Common myeloid progenitor, CD34-positive (primary cell): ENCODE results near the gene TMEM219. TPM values are rescaled to one million over a fixed set of nuclear protein-coding genes. Genes with fewer than 3 reads are reported as not detected.

Experiments used
- CTCF ChIA-PET: fragments of 350-600 bp; sonication (Branson Sonifier 250); formaldehyde crosslinking; loops from one replicate; lab custom pipeline; 2021; ENCODE audit warnings: antibody characterized with exemption; lab: Charles Lee
- POLR2A ChIA-PET: fragments of 350-600 bp; sonication (Branson Sonifier 250); formaldehyde crosslinking; loops from one replicate; lab custom pipeline; 2021; ENCODE audit warnings: antibody characterized with exemption; lab: Charles Lee
- DNase-seq, 3 donors: peaks; one replicate each; pipeline versions ENCODE4 v3.0.0 to v3.0.0-alpha.2; 2013
- H3K27ac ChIP-seq, 2 experiments: 1 replicate in 1 of 2; 2 replicates in 1 of 2; pipeline ENCODE4 v1.7.0; 2013; ENCODE audit warnings: inconsistent platforms in 2 of 2, low read length in 2 of 2, mild to moderate bottlenecking in 2 of 2, low read depth in 1 of 2, moderate library complexity in 1 of 2; ENCODE audit not compliant: severe bottlenecking in 2 of 2, insufficient read depth in 1 of 2, poor library complexity in 1 of 2
- H3K27me3 ChIP-seq, 5 experiments: replicated peaks in 2 of 5; 1 replicate in 3 of 5; 2 replicates in 2 of 5; pipeline versions ENCODE4 v1.6.1 to v1.7.0; 2013; ENCODE audit warnings: low read length in 4 of 5, mild to moderate bottlenecking in 2 of 5, moderate library complexity in 2 of 5, inconsistent platforms in 1 of 5; ENCODE audit not compliant: insufficient read depth in 5 of 5, control insufficient read depth in 4 of 5
- H3K36me3 ChIP-seq, 4 experiments: 1 replicate in 2 of 4; 2 replicates in 2 of 4; pipeline versions ENCODE4 v1.6.1 to v1.7.0; 2013; ENCODE audit warnings: low read length in 3 of 4, control low read depth in 1 of 4, mild to moderate bottlenecking in 1 of 4; ENCODE audit not compliant: control insufficient read depth in 4 of 4, insufficient read depth in 4 of 4
- H3K4me1 ChIP-seq, 4 experiments: 1 replicate in 3 of 4; 2 replicates in 1 of 4; pipeline versions ENCODE4 v1.6.1 to v1.7.1; 2013; ENCODE audit warnings: low read length in 3 of 4, mild to moderate bottlenecking in 3 of 4, control low read depth in 1 of 4, inconsistent platforms in 1 of 4, moderate library complexity in 1 of 4; ENCODE audit not compliant: control insufficient read depth in 4 of 4, insufficient read depth in 4 of 4; ENCODE audit errors: control extremely low read depth in 1 of 4
- H3K4me3 ChIP-seq, 7 experiments: 1 replicate in 4 of 7; 2 replicates in 3 of 7; pipeline versions ENCODE4 v1.5.1 to v1.7.0; 2013; ENCODE audit warnings: mild to moderate bottlenecking in 7 of 7, low read length in 6 of 7, moderate library complexity in 6 of 7, inconsistent platforms in 2 of 7, low read depth in 2 of 7, control low read depth in 1 of 7; ENCODE audit not compliant: insufficient read depth in 4 of 7, control insufficient read depth in 1 of 7; ENCODE audit errors: extremely low read depth in 1 of 7
- H3K9me3 ChIP-seq, 5 experiments: 1 replicate in 4 of 5; 2 replicates in 1 of 5; pipeline versions ENCODE4 v1.6.1 to v1.7.1; 2013; ENCODE audit warnings: low read length in 4 of 5, mild to moderate bottlenecking in 2 of 5, inconsistent platforms in 1 of 5, low read depth in 1 of 5, moderate library complexity in 1 of 5; ENCODE audit not compliant: control insufficient read depth in 4 of 5, insufficient read depth in 2 of 5; ENCODE audit errors: control extremely low read depth in 1 of 5
- WGBS: methylation state at CpG from one replicate; pipeline ENCODE4 v1.1.5; 2013; ENCODE audit not compliant: insufficient coverage; 5-methylcytosine and 5-hydroxymethylcytosine counted together
- polyA plus RNA-seq: library from polyadenylated mRNA; unstranded; fragments of 120-200 nt; gene quantifications from one replicate; pipeline ENCODE4 v1.2.1, GENCODE V29; 2013

Gene TMEM219, protein sequence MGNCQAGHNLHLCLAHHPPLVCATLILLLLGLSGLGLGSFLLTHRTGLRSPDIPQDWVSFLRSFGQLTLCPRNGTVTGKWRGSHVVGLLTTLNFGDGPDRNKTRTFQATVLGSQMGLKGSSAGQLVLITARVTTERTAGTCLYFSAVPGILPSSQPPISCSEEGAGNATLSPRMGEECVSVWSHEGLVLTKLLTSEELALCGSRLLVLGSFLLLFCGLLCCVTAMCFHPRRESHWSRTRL
- 112 TPM for polyA plus RNA-seq

DNA sequence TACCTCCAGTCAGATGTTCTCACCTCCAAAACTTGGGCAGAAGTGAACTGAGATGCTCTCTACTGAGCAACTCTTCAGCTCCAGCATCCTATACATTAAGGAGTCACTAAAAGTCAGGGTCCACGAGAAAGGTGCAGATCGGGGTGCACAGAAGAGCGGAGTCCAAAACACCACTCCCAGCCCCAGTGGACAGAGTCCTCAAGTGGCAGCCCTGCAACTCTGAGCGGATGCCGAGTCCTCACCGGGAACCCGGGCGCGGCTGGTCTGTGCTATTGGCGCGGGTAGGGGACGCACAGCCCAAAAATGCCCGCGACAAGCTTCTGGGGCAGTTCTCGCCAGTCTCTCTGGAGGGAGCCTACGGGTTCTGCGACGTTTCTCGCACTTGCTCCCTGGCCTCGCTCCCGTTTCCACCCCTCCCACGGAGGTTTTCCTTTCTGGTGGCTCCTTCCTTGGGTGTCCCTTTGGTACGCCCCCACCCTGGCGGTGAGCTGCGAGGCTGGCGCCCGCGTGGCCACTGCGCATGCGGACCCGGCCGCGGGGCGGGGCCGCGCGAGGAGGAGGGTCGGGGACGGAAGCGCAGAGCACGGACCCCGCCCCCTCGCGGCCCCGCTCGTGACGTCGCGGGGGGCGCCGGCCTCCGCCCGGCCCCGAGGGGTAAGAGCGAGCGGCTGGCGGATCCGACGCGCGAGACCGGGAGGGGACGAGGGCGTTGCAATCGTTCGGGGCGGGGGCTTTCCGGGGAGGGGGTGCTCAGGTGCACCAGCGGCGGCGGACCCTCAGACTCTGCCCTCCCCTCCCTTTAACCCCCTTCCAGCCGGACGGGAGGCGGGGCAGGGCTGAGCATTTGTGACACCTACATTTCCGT is at the start of gene TMEM219:
Gene TMEM219, plus strand, starts transcription at position 601 of the 865 bp plus-strand sequence. CDS start 1,065 bp downstream, outside the sequence.
- peaks cover 0 to 2% (median 0%) of the 10 kb centered on the region in 4 experiments for H3K36me3 ChIP-seq
- ChIA-PET POLR2A (interaction anchor here (0.6 to 1.2 kb wide), 4 partner anchors 11 to 60 kb away, joined by 3 to 7 read pairs (median 4); partner anchors contain the start of genes KCTD13 and TAOK2), CTCF (interaction anchor here (0.6 to 1.9 kb wide), 12 partner anchors 11 to 286 kb away, joined by 3 to 12 read pairs (median 4); partner anchors contain the start of genes KCTD13 and TAOK2)
- H3K4me1 ChIP-seq: peaks cover 7 to 19% (median 15%) of the 10 kb centered on the region in 4 experiments
- under 1% methylated on average over 62 of the region's 75 CpGs for WGBS
- no peaks in the 10 kb centered on the region for H3K9me3 ChIP-seq
- H3K27me3 ChIP-seq: no peaks in the 10 kb centered on the region
- H3K4me3 ChIP-seq: peak within 1 kb of the TSS; percentile 62 to 91 (median 82)
- DNase-seq: peak; percentile 91 to 96 (median 95)
- H3K27ac ChIP-seq: peak within 1 kb of the TSS; percentile 66 to 82

DNA sequence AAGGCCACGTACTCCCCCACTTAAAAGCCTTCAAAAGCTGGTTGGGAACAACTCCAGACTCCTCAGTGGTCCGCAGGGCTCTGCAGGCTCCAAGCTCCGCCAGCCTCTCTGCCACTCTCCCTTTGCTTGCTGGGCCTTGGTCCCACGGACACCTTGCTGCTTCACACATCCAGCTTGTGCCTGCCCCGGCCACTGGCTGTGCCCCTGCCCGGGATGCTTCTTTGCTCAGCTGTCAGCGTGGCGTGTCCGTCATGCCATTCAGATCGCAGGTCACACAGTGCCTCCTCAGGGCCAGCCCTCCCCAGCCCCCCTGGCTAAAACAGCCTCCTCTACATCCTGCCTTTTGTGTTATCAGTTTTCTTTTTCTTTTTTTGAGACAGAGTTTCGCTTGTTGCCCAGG is 49.8 kb upstream of the TMEM219 start:
- Histone ChIP-seq H3K36me3 (peaks cover 2 to 18% (median 9%) of the 10 kb centered on the region in 4 experiments), H3K4me1 (peaks cover 0 to 9% (median 1%) of the 10 kb centered on the region in 4 experiments), H3K4me3 (no peak overlapping the region), H3K27ac (no peak overlapping the region), H3K9me3 (no peaks in the 10 kb centered on the region), H3K27me3 (no peaks in the 10 kb centered on the region)
- ChIA-PET CTCF (interaction anchor here (0.9 to 1.4 kb wide), 3 partner anchors 48 to 94 kb away, joined by 3 read pairs; partner anchors contain the start of gene TAOK2), POLR2A (no interaction called here)
- DNase-seq: no peak
- 95% methylated on average over 9 of the region's 11 CpGs for WGBS

DNA sequence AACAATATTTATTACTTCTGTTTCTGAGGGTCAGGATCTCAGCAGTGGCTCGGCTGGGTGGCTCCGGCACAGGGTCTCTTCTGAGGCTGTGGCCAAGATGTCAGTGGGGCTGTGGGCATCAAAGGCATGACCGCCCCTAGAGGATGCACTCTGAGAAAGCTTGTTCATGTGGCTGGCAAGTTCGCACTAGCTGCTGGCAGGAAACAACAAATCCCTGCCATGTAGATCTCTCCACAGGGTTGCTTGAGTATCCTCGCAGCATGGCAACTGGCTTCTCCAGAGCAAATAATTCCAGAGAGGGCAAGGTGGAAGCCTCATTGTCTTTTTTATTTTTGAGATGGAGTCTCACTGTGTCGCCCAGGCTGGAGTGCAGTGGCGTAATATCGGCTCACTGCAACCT is 48.4 kb upstream of the TMEM219 start:
- no peak for DNase-seq
- H3K4me1 ChIP-seq: peaks cover 0 to 9% (median 1%) of the 10 kb centered on the region in 4 experiments
- CTCF ChIA-PET: interaction anchor here (0.9 kb wide), 1 partner anchor 93 kb away, joined by 3 read pairs; no protein-coding TSS in a partner anchor
- H3K27ac ChIP-seq: no peak overlapping the region
- H3K9me3 ChIP-seq: no peaks in the 10 kb centered on the region
- H3K36me3 ChIP-seq: peaks cover 2 to 18% (median 10%) of the 10 kb centered on the region in 4 experiments
- H3K4me3 ChIP-seq: no peak overlapping the region
- no peaks in the 10 kb centered on the region for H3K27me3 ChIP-seq
- POLR2A ChIA-PET: no interaction called here
- WGBS: 98% methylated on average over 8 of the region's 8 CpGs

DNA sequence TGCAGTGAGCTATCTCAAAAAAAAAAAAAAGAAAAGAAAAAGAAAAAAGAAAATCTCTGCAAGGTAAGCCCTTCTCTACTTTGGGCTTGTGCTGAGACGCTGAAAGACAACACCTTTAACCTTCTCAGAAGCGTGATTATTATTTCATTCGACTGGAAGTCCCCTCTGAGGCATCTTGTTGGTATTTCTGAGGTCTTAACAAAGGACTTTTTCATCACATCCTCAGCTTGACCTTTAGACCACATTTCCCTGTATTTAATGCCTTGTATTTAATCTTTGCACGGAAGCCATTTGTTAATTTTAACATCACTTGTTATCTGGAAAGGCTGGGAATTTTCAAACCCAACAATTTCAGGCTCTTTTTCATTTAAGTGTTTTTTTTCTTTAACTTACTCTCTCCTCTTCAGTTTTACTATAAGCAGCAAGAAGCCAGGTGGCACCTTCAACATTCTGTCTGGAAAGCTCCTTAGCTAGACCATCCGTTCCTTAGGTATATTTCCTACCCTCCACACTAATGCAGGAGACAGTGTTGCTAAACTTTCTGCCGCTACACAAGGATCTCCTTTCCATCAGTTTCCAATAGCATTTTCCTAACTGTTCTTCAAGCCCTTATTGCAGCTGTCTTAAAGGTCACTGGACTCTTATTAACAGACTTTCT is 46.2 kb upstream of the TMEM219 start:
- Histone ChIP-seq H3K9me3 (no peaks in the 10 kb centered on the region), H3K36me3 (peaks cover 9 to 29% (median 20%) of the 10 kb centered on the region in 4 experiments), H3K27me3 (no peaks in the 10 kb centered on the region), H3K4me3 (no peak overlapping the region), H3K4me1 (no peaks in the 10 kb centered on the region), H3K27ac (no peak overlapping the region)
- ChIA-PET POLR2A (no interaction called here), CTCF (interaction anchor here (0.9 to 1.8 kb wide), 4 partner anchors 12 to 57 kb away, joined by 3 to 5 read pairs (median 4); partner anchors contain the start of gene ASPHD1)
- no peak for DNase-seq
- WGBS: 95% methylated on average over 6 of the region's 6 CpGs

DNA sequence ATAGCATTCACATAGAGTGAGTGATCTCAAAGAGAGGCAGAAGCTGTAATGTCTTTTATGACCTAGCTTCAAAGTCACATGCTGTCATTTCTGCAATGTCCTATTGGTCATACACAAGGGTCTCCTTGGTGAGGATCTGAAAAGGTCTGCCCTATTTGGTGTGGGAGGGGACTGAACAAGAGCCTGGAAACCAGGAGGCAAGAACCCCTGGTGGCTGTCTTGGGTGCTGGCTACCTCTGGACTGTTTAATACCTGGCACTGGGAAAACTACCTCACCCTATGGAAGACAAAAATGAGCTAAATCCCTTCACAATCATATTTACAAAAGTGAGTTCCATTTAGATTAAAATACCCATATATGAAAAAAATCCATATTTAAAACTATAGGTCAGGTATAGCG is 44.9 kb upstream of the TMEM219 start:
- Histone ChIP-seq H3K4me3 (no peak overlapping the region), H3K27me3 (no peaks in the 10 kb centered on the region), H3K36me3 (peaks cover 9 to 36% (median 25%) of the 10 kb centered on the region in 4 experiments), H3K9me3 (no peaks in the 10 kb centered on the region), H3K27ac (no peak overlapping the region), H3K4me1 (no peaks in the 10 kb centered on the region)
- POLR2A ChIA-PET: no interaction called here
- CTCF ChIA-PET: interaction anchor here (0.8 kb wide), 1 partner anchor 68 kb away, joined by 3 read pairs; no protein-coding TSS in a partner anchor
- no peak for DNase-seq
- WGBS: no CpG with 5 or more reads among the region's 1 CpG

DNA sequence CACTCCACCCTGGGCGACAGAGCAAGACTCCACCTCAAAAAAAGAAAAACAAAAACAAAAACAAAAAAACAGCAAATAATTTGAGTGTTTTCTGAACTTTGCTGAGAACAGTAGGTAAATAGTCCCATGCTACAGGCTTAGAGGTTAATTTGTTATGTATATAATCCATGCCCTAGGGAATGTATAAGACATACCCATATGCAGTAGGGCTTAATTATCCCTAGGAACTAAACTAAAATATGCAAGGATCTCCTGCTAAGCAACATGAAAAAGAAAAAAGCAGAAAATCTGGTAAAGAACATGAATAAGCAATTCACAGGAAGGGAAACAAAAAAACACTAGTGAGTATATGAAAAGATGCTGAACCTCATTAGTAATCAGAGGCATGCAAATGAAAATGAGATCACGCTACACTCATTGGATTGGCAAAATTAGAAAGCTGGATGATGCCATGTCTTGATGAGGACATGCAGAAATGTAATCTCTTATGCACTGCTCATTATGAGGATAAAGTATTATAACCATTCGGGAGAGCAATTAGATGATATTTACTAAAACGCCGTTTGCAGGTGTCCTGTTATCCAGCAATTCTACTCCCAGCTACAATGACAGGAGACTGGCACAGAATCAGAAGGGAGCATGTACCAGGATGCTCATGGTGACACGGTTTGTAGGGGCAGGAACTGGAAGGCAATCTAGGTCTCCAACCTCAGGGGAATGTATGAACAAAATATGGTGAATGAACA is 41.4 kb upstream of the TMEM219 start:
- Histone ChIP-seq H3K4me1 (peaks cover 0 to 7% (median 7%) of the 10 kb centered on the region in 4 experiments), H3K27ac (no peak overlapping the region), H3K4me3 (no peak overlapping the region), H3K9me3 (no peaks in the 10 kb centered on the region), H3K27me3 (no peaks in the 10 kb centered on the region), H3K36me3 (peaks cover 10 to 40% (median 28%) of the 10 kb centered on the region in 4 experiments)
- CTCF ChIA-PET: no interaction called here
- POLR2A ChIA-PET: no interaction called here
- no peak for DNase-seq
- WGBS: 100% methylated on average over 2 of the region's 6 CpGs
